ENCODE data around the gene RPLP2.

RPLP2 gene

GRCh38 chr11:854601-855329 is 45.0 kb downstream of the RPLP2 start:
- DNase-seq (ENCODE audit: low read depth in 2 of 2): no peak
- H3K4me3 ChIP-seq (replicated peaks in 1 of 2; ENCODE audit: low read depth in 2 of 2, low read length in 2 of 2): no peak overlapping the region
- TF ChIP-seq, protein P1, sequence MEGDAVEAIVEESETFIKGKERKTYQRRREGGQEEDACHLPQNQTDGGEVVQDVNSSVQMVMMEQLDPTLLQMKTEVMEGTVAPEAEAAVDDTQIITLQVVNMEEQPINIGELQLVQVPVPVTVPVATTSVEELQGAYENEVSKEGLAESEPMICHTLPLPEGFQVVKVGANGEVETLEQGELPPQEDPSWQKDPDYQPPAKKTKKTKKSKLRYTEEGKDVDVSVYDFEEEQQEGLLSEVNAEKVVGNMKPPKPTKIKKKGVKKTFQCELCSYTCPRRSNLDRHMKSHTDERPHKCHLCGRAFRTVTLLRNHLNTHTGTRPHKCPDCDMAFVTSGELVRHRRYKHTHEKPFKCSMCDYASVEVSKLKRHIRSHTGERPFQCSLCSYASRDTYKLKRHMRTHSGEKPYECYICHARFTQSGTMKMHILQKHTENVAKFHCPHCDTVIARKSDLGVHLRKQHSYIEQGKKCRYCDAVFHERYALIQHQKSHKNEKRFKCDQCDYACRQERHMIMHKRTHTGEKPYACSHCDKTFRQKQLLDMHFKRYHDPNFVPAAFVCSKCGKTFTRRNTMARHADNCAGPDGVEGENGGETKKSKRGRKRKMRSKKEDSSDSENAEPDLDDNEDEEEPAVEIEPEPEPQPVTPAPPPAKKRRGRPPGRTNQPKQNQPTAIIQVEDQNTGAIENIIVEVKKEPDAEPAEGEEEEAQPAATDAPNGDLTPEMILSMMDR (IDR thresholded peaks at IDR 0.05; ENCODE audit: low read depth, low read length): no peak

GRCh38 chr11:855330-855674 is 45.5 kb downstream of the RPLP2 start:
- H3K4me3 ChIP-seq (replicated peaks in 1 of 2; ENCODE audit: low read depth in 2 of 2, low read length in 2 of 2): no peak overlapping the region
- DNase-seq (ENCODE audit: low read depth in 2 of 2): no peak
- TF ChIP-seq, protein P1 (IDR thresholded peaks at IDR 0.05; ENCODE audit: low read depth, low read length): no peak

DNA sequence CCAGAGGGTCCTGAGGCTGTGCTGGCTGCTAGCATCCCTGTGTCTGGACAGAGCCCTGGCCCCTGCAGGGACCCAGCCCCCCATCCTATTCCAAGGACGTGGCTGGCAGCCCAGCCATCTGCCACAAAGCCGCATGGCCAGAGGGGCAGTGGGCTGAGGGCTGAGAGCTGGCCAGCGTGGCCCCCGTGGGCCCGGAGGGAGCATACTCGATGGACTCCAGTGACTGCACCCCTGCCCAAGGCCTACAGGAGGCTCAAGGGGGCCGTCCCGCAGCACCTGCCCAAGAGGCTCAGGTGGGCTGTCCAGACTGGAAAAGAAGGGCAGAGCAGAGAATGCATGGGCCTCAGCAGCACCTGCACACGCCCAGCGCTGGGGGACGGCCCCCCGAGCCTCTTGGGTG is 46.0 kb downstream of the RPLP2 start:
- no peak overlapping the region for H3K4me3 ChIP-seq (replicated peaks in 1 of 2; ENCODE audit: low read depth in 2 of 2, low read length in 2 of 2)
- TF ChIP-seq, protein P1 (IDR thresholded peaks at IDR 0.05; ENCODE audit: low read depth, low read length): no peak
- DNase-seq (ENCODE audit: low read depth in 2 of 2): no peak

DNA sequence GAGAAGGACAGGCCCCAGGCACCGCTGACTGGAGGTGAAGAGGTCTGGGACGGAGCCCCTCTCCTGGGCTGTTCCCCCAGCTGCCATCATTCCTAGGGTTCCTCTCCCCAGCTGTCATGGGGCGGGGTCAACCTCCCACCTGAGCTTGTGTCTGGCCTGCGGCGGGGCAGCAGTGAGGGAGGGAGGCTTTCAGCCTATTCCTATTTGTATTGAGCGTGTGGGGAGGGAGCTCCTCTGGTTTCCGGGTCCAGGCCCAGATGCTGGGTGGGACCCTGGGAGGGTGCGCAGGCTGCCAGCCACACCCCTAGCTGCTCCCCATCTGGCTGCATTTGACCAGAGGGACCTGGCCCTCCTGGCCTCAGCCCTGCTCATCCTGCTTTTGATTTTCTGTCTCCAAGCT is 46.6 kb downstream of the RPLP2 start:
- H3K4me3 ChIP-seq (replicated peaks in 1 of 2; ENCODE audit: low read depth in 2 of 2, low read length in 2 of 2): no peak overlapping the region
- DNase-seq (ENCODE audit: low read depth in 2 of 2): no peak
- TF ChIP-seq, protein P1 (IDR thresholded peaks at IDR 0.05; ENCODE audit: low read depth, low read length): no peak

GRCh38 chr11:858053-858761 is 48.4 kb downstream of the RPLP2 start:
- TF ChIP-seq, protein P1 (IDR thresholded peaks at IDR 0.05; ENCODE audit: low read depth, low read length): no peak
- no peak overlapping the region for H3K4me3 ChIP-seq (replicated peaks in 1 of 2; ENCODE audit: low read depth in 2 of 2, low read length in 2 of 2)
- DNase-seq (ENCODE audit: low read depth in 2 of 2): no peak

DNA sequence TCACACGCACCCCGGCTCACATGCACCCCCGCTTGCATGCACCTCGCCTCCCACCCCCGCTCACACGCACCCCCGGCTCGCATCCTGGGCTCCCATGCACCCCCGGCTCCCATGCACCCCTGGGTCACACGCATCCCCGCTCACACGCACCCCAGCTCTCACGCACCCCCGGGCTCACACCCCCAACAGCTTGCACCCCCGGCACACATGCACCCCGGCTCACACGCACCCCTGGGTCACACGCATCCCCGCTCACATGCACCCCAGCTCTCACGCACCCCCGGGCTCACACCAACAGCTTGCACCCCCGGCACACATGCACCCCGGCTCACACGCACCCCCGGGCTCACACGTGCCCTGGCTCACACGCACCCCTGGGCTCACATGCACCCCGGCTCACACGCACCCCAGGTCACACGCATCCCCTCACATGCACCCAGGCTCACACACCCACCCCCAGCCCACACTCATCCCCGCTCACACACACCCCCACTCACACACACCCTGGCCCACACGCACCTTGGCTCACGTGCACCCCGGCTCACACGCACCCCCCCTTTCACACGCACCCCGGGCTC is 49.1 kb downstream of the RPLP2 start:
- TF ChIP-seq, protein P1 (IDR thresholded peaks at IDR 0.05; ENCODE audit: low read depth, low read length): no peak
- DNase-seq (ENCODE audit: low read depth in 2 of 2): no peak
- H3K4me3 ChIP-seq (replicated peaks in 1 of 2; ENCODE audit: low read depth in 2 of 2, low read length in 2 of 2): no peak overlapping the region

Measured in cardiac fibroblast (primary cell).